ENCODE measurements around the gene CSMD2. TPM values are rescaled to one million over a fixed set of nuclear protein-coding genes. Genes with fewer than 3 reads are reported as not detected.
"Not testable (repeated sequence)": the region's sequence is repeated elsewhere in the genome, so short reads cannot be mapped to it uniquely, and the experiment has no call there.

CSMD2 gene
- total RNA-seq, 1 donor from 2014 or later, result 0.75 TPM

DNA sequence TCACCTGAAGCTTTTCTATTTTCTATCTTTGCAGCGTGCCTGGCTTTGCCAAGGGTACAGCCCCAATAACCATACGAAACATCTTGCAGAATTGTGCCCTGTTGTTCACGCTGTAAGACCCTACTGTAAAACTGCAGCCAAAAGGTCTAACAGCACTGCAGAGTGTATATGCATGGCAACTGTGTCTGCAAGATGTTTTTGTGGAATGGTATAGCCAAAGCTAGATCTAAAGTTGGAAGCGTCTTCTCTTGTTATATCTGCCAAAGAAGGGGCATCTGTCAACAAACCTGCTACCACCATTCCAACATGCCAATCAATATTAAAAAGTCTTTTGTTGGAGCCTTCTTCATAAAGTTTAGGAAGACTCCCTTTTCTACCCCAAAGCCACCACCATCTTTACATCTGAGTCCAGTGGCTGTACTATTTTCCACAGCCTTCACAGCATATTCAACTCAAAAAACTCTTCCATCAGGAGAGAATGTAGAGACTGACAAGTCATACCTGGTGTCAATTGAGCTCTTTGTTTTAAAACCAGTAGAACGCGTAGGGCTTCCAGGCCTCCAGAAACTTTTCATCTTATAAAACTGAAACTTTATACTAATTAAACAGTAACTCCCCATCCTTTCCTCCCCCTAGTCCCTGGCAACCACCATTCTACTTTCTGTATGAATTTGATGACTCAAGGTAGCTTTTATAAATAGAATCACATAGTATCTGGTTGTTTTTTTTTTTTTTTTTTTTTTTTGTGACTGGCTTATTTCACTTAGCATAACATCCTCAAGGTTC is 652.6 kb downstream of the CSMD2 start:
- TF ChIP-seq, protein P1, sequence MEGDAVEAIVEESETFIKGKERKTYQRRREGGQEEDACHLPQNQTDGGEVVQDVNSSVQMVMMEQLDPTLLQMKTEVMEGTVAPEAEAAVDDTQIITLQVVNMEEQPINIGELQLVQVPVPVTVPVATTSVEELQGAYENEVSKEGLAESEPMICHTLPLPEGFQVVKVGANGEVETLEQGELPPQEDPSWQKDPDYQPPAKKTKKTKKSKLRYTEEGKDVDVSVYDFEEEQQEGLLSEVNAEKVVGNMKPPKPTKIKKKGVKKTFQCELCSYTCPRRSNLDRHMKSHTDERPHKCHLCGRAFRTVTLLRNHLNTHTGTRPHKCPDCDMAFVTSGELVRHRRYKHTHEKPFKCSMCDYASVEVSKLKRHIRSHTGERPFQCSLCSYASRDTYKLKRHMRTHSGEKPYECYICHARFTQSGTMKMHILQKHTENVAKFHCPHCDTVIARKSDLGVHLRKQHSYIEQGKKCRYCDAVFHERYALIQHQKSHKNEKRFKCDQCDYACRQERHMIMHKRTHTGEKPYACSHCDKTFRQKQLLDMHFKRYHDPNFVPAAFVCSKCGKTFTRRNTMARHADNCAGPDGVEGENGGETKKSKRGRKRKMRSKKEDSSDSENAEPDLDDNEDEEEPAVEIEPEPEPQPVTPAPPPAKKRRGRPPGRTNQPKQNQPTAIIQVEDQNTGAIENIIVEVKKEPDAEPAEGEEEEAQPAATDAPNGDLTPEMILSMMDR (IDR thresholded peaks at IDR 0.05; ENCODE audit: insufficient read depth, low read length, poor library complexity, severe bottlenecking), result no peak
- Histone ChIP-seq H3K27me3 (ENCODE audit: control insufficient read depth, insufficient read depth, low read length) (peaks cover 2% of the 10 kb centered on the region), H3K36me3 (ENCODE audit: control insufficient read depth, insufficient read depth, low read length) (no peaks in the 10 kb centered on the region), H3K4me3 (ENCODE audit: low read depth, low read length) (no peak overlapping the region)
- no peak for DNase-seq (ENCODE audit: low read depth)

DNA sequence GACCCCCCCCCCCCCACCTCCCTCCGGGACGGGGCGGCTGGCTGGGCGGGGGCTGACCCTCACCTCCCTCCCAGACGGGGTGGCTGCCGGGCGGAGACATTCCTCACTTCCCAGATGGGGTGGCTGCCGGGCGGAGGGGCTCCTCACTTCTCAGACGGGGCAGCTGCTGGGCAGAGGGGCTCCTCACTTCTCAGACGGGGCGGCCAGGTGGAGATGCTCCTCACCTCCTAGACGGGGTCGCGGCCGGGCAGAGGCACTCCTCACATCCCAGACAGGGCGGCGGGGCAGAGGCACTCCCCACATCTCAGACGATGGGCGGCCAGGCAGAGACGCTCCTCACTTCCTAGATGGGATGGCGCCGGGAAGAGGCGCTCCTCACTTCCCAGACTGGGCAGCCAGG is 655.8 kb downstream of the CSMD2 start:
- not testable (repeated sequence) for H3K36me3 ChIP-seq (ENCODE audit: control insufficient read depth, insufficient read depth, low read length); H3K4me3 ChIP-seq (ENCODE audit: low read depth, low read length); H3K27me3 ChIP-seq (ENCODE audit: control insufficient read depth, insufficient read depth, low read length); DNase-seq (ENCODE audit: low read depth)

DNA sequence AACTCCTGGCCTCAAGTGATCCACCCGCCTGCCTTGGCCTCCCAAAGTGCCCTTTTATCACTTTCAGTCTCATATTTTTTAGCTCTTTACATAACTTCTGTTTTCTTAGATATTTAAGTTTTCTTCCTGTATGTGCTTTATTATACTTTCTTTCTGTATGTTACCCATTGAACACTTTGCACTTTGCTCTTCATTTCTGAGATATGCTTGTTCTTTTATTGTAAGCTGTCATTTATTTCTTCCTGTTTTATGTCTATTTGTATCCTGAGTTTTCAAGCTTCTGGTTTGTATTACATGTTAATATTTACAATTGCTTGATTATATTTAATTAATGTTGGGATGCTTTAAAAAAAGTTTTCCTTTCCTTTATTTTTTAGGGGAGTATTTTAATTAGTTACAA is 656.9 kb downstream of the CSMD2 start:
- Histone ChIP-seq H3K27me3 (ENCODE audit: control insufficient read depth, insufficient read depth, low read length) (no peaks in the 10 kb centered on the region), H3K36me3 (ENCODE audit: control insufficient read depth, insufficient read depth, low read length) (no peaks in the 10 kb centered on the region), H3K4me3 (ENCODE audit: low read depth, low read length) (no peak overlapping the region)
- no peak for DNase-seq (ENCODE audit: low read depth)
- TF ChIP-seq, protein P1 (IDR thresholded peaks at IDR 0.05; ENCODE audit: insufficient read depth, low read length, poor library complexity, severe bottlenecking), result no peak

DNA sequence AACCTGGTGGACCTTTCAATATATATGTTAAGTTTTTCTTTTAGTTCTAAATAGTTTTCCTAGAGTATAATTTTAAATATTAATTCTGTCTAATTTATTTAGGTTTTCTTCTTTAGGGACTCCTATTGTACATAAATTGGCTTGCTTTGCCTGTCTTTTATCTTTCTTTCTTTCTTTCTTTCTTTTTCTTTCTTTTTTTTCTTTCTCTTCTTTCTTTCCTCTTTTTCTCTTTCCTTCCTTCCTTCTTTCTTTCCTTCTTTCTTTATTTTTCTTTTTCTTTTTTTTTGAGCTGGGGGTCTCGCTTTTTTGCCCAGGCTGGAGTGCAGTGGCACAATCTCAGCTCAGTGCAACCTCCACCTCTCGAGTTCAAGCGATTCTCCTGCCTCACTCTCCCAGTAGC is 657.4 kb downstream of the CSMD2 start:
- Histone ChIP-seq H3K4me3 (ENCODE audit: low read depth, low read length) (no peak overlapping the region), H3K36me3 (ENCODE audit: control insufficient read depth, insufficient read depth, low read length) (no peaks in the 10 kb centered on the region), H3K27me3 (ENCODE audit: control insufficient read depth, insufficient read depth, low read length) (no peaks in the 10 kb centered on the region)
- TF ChIP-seq, protein P1 (IDR thresholded peaks at IDR 0.05; ENCODE audit: insufficient read depth, low read length, poor library complexity, severe bottlenecking), result no peak
- no peak for DNase-seq (ENCODE audit: low read depth)

DNA sequence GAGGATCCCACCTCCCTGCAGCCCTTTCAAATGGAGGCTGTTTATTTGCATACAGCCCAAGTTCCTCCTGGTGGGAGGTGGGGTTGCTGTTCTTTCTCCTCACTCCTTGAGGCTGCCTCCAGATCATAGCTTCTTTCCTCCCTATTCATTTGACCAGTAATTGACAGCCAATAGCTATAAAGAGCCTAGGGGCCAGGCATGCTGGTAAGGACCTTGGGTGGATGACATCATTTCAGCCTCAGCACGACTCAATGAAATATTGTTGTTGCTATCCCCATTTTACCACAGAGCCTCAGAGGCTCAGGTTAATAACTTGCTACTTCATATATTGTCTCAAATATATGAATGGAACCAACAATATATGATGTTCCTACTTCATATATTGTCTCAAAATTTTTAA is 661.5 kb downstream of the CSMD2 start:
- TF ChIP-seq, protein P1 (IDR thresholded peaks at IDR 0.05; ENCODE audit: insufficient read depth, low read length, poor library complexity, severe bottlenecking), result no peak
- DNase-seq (ENCODE audit: low read depth), result no peak
- H3K27me3 ChIP-seq (ENCODE audit: control insufficient read depth, insufficient read depth, low read length), result no peaks in the 10 kb centered on the region
- H3K36me3 ChIP-seq (ENCODE audit: control insufficient read depth, insufficient read depth, low read length), result no peaks in the 10 kb centered on the region
- H3K4me3 ChIP-seq (ENCODE audit: low read depth, low read length), result no peak overlapping the region

DNA sequence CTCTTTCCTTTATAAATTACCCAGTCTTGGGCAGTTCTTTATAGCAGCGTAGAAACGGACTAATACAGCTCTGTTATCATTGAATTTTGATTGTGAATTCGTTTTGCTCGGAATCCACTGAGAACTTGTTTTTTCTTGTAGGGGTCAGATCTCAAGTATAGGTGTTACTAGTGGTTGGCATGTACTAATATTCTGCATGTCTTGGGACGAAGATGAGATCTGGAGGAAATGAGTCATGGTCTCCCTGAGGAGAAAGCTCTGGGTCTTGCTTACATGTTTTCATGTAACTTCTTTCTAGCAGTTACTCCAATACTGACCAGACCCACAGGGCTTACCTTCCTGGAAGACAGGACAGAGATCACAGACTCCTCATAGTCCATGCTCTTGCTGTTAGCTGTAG is 662.3 kb downstream of the CSMD2 start:
- no peak for DNase-seq (ENCODE audit: low read depth)
- TF ChIP-seq, protein P1 (IDR thresholded peaks at IDR 0.05; ENCODE audit: insufficient read depth, low read length, poor library complexity, severe bottlenecking), result no peak
- Histone ChIP-seq H3K4me3 (ENCODE audit: low read depth, low read length) (no peak overlapping the region), H3K36me3 (ENCODE audit: control insufficient read depth, insufficient read depth, low read length) (no peaks in the 10 kb centered on the region), H3K27me3 (ENCODE audit: control insufficient read depth, insufficient read depth, low read length) (no peaks in the 10 kb centered on the region)
